Liver (tissue), 3 donors: ENCODE measurements around the gene ANKRD29.

Experiments
- ATF3 ChIP-seq: IDR thresholded peaks from 2 replicates; pipeline ENCODE4 v1.6.1; 2016; ENCODE audit warnings: antibody characterized with exemption
- CTCF ChIP-seq: fragments of 150-350 bp; IDR thresholded peaks from 2 replicates; pipeline ENCODE4 v1.5.1; 2017; ENCODE audit warnings: improper control_type of control experiment, low read depth, low read length; ENCODE audit not compliant: missing input control
- FOXA1 ChIP-seq: IDR thresholded peaks from 2 replicates; pipeline ENCODE4 v1.6.1; 2016; ENCODE audit warnings: antibody characterized with exemption
- GABPA ChIP-seq, 2 donors: IDR thresholded peaks in 1 of 2; conservative IDR thresholded peaks in 1 of 2; 2 replicates each; pipeline ENCODE4 v1.6.1; 2016; ENCODE audit warnings: antibody characterized with exemption in 2 of 2, mild to moderate bottlenecking in 1 of 2, moderate library complexity in 1 of 2
- HNF4G ChIP-seq: IDR thresholded peaks from 2 replicates; pipeline ENCODE4 v1.6.1; 2016; ENCODE audit warnings: antibody characterized with exemption
- MAX ChIP-seq: IDR thresholded peaks from 2 replicates; pipeline ENCODE4 v1.6.1; 2016; ENCODE audit warnings: antibody characterized with exemption
- RAD21 ChIP-seq, 2 donors: IDR thresholded peaks; 2 replicates each; pipeline ENCODE4 v1.6.1; 2016; ENCODE audit warnings: antibody characterized with exemption in 2 of 2, mild to moderate bottlenecking in 2 of 2
- REST ChIP-seq: IDR thresholded peaks from 2 replicates; pipeline ENCODE4 v1.6.1; 2016; ENCODE audit warnings: antibody characterized with exemption, mild to moderate bottlenecking
- TAF1 ChIP-seq: conservative IDR thresholded peaks from 2 replicates; pipeline ENCODE4 v1.6.1; 2016; ENCODE audit warnings: antibody characterized with exemption, mild to moderate bottlenecking
- ZBTB33 ChIP-seq: IDR thresholded peaks from 2 replicates; pipeline ENCODE4 v1.6.1; 2016; ENCODE audit warnings: antibody characterized with exemption
- donor health status: healthy.
- donor health status: healthy.

- no peak for TF ChIP-seq CTCF
- no peak for TF ChIP-seq ZBTB33
- no peak for TF ChIP-seq REST
- TF ChIP-seq GABPA (IDR thresholded peaks at IDR 0.05 in 1 of 2, conservative IDR thresholded peaks at IDR 0.05 in 1 of 2), result no peak
- TF ChIP-seq MAX, result no peak
- TF ChIP-seq TAF1, result no peak
- TF ChIP-seq RAD21 (IDR thresholded peaks at IDR 0.05), result no peak
- no peak for TF ChIP-seq ATF3
- no peak for TF ChIP-seq HNF4G
- no peak for TF ChIP-seq FOXA1
Measured at GRCh38 chr18:23689616-23690504, 27.1 kb upstream of the ANKRD29 start.
